GM18511 (cell line): ENCODE results near the gene NOD2.

Source experiments
- ATAC-seq: cut with Tn5 transposase; IDR thresholded peaks from one replicate; pipeline ENCODE4 v1.9.1; 2021; ENCODE audit warnings: mild to moderate bottlenecking, moderate library complexity; ENCODE audit not compliant: unreplicated experiment

Gene NOD2

GRCh38 chr16:50692999-50693781 is at the start of gene NOD2:
Gene NOD2 (plus strand): TSS chr16:50693606. CDS start chr16:50699496, 5,890 bp downstream.
- no peak for ATAC-seq

- ATAC-seq, result no peak
These were observed 49.2 kb upstream of the NOD2 start for GRCh38 chr16:50644245-50644644.

GRCh38 chr16:50644729-50645128 is 48.7 kb upstream of the NOD2 start:
- peak; percentile 72 for ATAC-seq

- no peak for ATAC-seq
These were observed 47.7 kb upstream of the NOD2 start for GRCh38 chr16:50645563-50646220.

GRCh38 chr16:50646345-50646744 is 47.1 kb upstream of the NOD2 start:
- no peak for ATAC-seq

- no peak for ATAC-seq
These were observed 41.5 kb upstream of the NOD2 start for GRCh38 chr16:50651835-50652438.

- no peak for ATAC-seq
These were observed 40.5 kb upstream of the NOD2 start for GRCh38 chr16:50652836-50653425.

- no peak for ATAC-seq
These were observed 39.5 kb upstream of the NOD2 start for GRCh38 chr16:50653633-50654519.

GRCh38 chr16:50655558-50656055 is 37.8 kb upstream of the NOD2 start:
- no peak for ATAC-seq

GRCh38 chr16:50657241-50657640 is 36.2 kb upstream of the NOD2 start:
- ATAC-seq, result no peak

- ATAC-seq, result no peak
These were observed 33.6 kb upstream of the NOD2 start for GRCh38 chr16:50659806-50660205.

- ATAC-seq, result no peak
These were observed 31.0 kb upstream of the NOD2 start for GRCh38 chr16:50662306-50662940.

- no peak for ATAC-seq
These were observed 29.1 kb upstream of the NOD2 start for GRCh38 chr16:50664270-50664669.

GRCh38 chr16:50665128-50665878 is 28.1 kb upstream of the NOD2 start:
- ATAC-seq, result peak; percentile 53

- ATAC-seq, result peak; percentile 88
These were observed 26.5 kb upstream of the NOD2 start for GRCh38 chr16:50666658-50667496.

GRCh38 chr16:50667497-50668367 is 25.7 kb upstream of the NOD2 start:
- no peak for ATAC-seq

- ATAC-seq, result no peak
These were observed 24.9 kb upstream of the NOD2 start for GRCh38 chr16:50668368-50669008.
